HEK293T (cell line): ENCODE results near the gene CPNE8.

ENCODE experiments used
- CTCF ChIA-PET: fragments of 350-600 bp; formaldehyde crosslinking; extraction: SDS; loops from one replicate; lab custom pipeline; 2021; ENCODE audit warnings: antibody characterized with exemption, inconsistent platforms; lab: Yijun Ruan, JAX
- POLR2A ChIA-PET: fragments of 350-600 bp; formaldehyde crosslinking; extraction: SDS; loops from one replicate; lab custom pipeline; 2020; ENCODE audit warnings: antibody characterized with exemption, inconsistent platforms; lab: Yijun Ruan, JAX
- DNase-seq: peaks from one replicate; pipeline ENCODE4 v3.0.0; 2012; ENCODE audit warnings: mixed read lengths; ENCODE audit errors: extremely low spot score
- ARNT ChIP-seq: fragments of 450-650 bp; IDR thresholded peaks from 2 replicates; pipeline ENCODE4 v1.6.1; 2017; ENCODE audit warnings: mild to moderate bottlenecking
- BHLHE40 ChIP-seq: fragments of 450-650 bp; IDR thresholded peaks from 2 replicates; pipeline ENCODE4 v1.6.1; 2016; ENCODE audit warnings: mild to moderate bottlenecking, moderate library complexity, borderline replicate concordance
- CTBP1 ChIP-seq: fragments of 450-650 bp; IDR thresholded peaks from 2 replicates; pipeline ENCODE4 v1.6.1; 2016; ENCODE audit warnings: borderline replicate concordance
- ELF4 ChIP-seq: fragments of 450-650 bp; IDR thresholded peaks from 2 replicates; pipeline ENCODE4 v1.6.1; 2017; ENCODE audit warnings: antibody characterized with exemption
- FOXA1 ChIP-seq: fragments of 450-650 bp; IDR thresholded peaks from 2 replicates; pipeline ENCODE4 v1.6.1; 2016; ENCODE audit warnings: mild to moderate bottlenecking
- FOXK2 ChIP-seq: fragments of 450-650 bp; IDR thresholded peaks from 2 replicates; pipeline ENCODE4 v1.6.1; 2016; ENCODE audit warnings: mild to moderate bottlenecking
- FOXM1 ChIP-seq: fragments of 450-650 bp; IDR thresholded peaks from 2 replicates; pipeline ENCODE4 v1.6.1; 2017; ENCODE audit warnings: mild to moderate bottlenecking, borderline replicate concordance
- HDGF ChIP-seq: fragments of 450-650 bp; IDR thresholded peaks from 2 replicates; pipeline ENCODE4 v1.6.1; 2017; ENCODE audit warnings: antibody characterized with exemption, borderline replicate concordance
- L3MBTL2 ChIP-seq: fragments of 450-650 bp; conservative IDR thresholded peaks from 2 replicates; pipeline ENCODE4 v1.6.1; 2016; ENCODE audit warnings: mild to moderate bottlenecking
- LEF1 ChIP-seq: fragments of 450-650 bp; IDR thresholded peaks from 2 replicates; pipeline ENCODE4 v1.6.1; 2017; ENCODE audit warnings: mild to moderate bottlenecking, borderline replicate concordance
- NFRKB ChIP-seq: fragments of 450-650 bp; IDR thresholded peaks from 2 replicates; pipeline ENCODE4 v1.6.1; 2016; ENCODE audit warnings: mild to moderate bottlenecking, moderate library complexity
- SP1 ChIP-seq: fragments of 450-650 bp; IDR thresholded peaks from 2 replicates; pipeline ENCODE4 v1.6.1; 2017
- SUZ12 ChIP-seq: fragments of 450-650 bp; IDR thresholded peaks from 2 replicates; pipeline ENCODE4 v1.6.1; 2016; ENCODE audit warnings: mild to moderate bottlenecking
- TARDBP ChIP-seq: fragments of 450-650 bp; IDR thresholded peaks from 2 replicates; pipeline ENCODE4 v1.6.1; 2016
- ZNF384 ChIP-seq: fragments of 450-650 bp; IDR thresholded peaks from 2 replicates; pipeline ENCODE4 v1.6.1; 2016
- TF ChIP-seq, protein P1 (sequence below): fragments of 450-650 bp; IDR thresholded peaks from 2 replicates; pipeline ENCODE4 v1.6.1; 2016

Gene CPNE8

DNA sequence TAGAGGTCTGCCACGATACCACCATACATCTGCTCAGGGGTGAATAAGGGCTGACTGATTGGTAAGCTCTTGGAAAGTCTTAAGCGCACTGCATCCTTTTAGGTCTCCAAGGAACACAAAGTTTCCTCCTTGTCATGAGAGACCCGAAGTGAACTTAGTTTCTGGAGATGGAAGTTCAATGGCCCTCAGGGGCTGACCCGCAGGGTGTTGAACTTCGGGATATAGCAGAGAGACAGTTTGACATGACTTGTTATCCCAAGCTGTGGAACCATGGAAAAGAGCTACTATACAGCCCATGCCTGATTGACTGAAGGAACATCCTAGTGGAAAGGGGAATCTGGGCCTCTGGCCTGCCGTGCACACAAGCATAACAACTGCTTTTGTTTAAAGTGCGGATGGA, 26.9 kb upstream of the CPNE8 start:
- TF ChIP-seq, protein P1, sequence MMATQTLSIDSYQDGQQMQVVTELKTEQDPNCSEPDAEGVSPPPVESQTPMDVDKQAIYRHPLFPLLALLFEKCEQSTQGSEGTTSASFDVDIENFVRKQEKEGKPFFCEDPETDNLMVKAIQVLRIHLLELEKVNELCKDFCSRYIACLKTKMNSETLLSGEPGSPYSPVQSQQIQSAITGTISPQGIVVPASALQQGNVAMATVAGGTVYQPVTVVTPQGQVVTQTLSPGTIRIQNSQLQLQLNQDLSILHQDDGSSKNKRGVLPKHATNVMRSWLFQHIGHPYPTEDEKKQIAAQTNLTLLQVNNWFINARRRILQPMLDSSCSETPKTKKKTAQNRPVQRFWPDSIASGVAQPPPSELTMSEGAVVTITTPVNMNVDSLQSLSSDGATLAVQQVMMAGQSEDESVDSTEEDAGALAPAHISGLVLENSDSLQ: no peak
- TF ChIP-seq HDGF: no peak
- no peak for TF ChIP-seq SUZ12
- TF ChIP-seq SP1: no peak
- no peak for TF ChIP-seq ZNF384
- no peak for TF ChIP-seq ELF4
- TF ChIP-seq L3MBTL2: no peak
- TF ChIP-seq FOXM1: no peak
- TF ChIP-seq LEF1: no peak
- TF ChIP-seq FOXA1: no peak
- no peak for TF ChIP-seq TARDBP
- no peak for TF ChIP-seq FOXK2
- no peak for TF ChIP-seq NFRKB
- TF ChIP-seq BHLHE40: no peak
- no peak for TF ChIP-seq CTBP1
- no peak for TF ChIP-seq ARNT
- CTCF ChIA-PET: no interaction called here
- POLR2A ChIA-PET: no interaction called here
- DNase-seq: no peak

DNA sequence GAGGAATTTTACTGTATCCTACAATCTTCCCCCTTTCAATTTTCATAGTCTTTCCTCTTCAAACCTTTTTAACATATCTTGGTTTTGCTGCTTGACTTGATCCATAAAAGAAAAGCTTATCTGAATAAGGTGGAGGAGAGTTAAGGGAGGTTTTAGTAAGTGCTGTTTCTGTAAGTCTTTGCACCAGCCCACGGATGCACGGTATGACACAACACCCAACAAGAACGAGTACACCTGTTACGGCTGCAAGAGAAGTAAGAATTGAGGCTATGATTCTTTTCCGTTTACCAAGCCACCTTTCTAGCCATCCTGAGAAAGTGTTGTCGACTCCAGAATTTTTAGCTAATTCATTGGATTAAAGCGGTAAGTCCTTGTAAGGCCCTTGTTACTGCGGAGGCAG, 26.1 kb upstream of the CPNE8 start:
- DNase-seq: no peak
- no peak for TF ChIP-seq SP1
- TF ChIP-seq BHLHE40: no peak
- TF ChIP-seq CTBP1: no peak
- no peak for TF ChIP-seq LEF1
- TF ChIP-seq L3MBTL2: no peak
- no peak for TF ChIP-seq ELF4
- no peak for TF ChIP-seq FOXK2
- TF ChIP-seq ZNF384: no peak
- no peak for TF ChIP-seq NFRKB
- TF ChIP-seq, protein P1: no peak
- TF ChIP-seq FOXM1: no peak
- TF ChIP-seq ARNT: no peak
- no peak for TF ChIP-seq FOXA1
- no peak for TF ChIP-seq HDGF
- TF ChIP-seq SUZ12: no peak
- no peak for TF ChIP-seq TARDBP
- ChIA-PET POLR2A (no interaction called here), CTCF (no interaction called here)

DNA sequence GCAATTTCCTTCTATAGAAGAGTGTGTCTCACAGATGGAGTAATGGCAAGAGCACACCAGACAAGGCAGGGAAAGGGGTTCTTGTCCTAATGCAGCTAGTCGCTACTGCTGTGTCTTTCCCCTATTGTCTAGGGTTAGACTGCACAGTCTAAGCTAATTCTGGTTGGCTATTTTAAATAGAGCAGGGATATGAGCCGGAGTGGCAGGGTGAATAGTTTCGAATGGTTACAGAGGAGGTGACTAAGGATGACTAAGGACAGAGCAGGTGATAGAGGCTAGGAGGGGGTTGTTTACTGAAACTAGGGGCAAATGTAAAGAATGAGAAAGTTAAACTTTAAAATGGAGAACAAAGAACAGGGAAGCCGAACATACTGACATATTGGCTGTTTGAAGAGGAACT, 25.6 kb upstream of the CPNE8 start:
- ChIA-PET CTCF (no interaction called here), POLR2A (no interaction called here)
- DNase-seq: no peak
- no peak for TF ChIP-seq SUZ12
- TF ChIP-seq FOXK2: no peak
- no peak for TF ChIP-seq BHLHE40

DNA sequence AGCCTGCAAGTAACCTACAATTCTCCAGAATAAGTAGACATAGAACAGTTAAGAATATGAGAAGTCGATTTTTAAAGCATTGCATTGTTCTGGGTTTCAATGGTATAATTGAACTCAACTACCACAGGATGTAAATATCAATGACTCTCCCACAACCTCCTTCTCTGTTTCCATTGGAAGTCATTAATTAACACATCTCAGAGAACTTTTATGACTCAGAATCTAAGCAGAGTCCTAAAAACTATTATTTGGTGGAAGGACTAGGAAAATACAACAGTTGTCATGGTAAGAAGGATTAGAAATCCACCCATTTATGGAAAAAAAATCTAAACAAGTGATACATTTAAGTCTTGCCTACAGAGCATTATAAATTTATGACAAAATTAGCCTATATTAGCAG, 21.1 kb upstream of the CPNE8 start:
- CTCF ChIA-PET: no interaction called here
- no peak for DNase-seq
- POLR2A ChIA-PET: no interaction called here
- no peak for TF ChIP-seq FOXK2
- no peak for TF ChIP-seq CTBP1
- TF ChIP-seq L3MBTL2: no peak
- no peak for TF ChIP-seq LEF1

DNA sequence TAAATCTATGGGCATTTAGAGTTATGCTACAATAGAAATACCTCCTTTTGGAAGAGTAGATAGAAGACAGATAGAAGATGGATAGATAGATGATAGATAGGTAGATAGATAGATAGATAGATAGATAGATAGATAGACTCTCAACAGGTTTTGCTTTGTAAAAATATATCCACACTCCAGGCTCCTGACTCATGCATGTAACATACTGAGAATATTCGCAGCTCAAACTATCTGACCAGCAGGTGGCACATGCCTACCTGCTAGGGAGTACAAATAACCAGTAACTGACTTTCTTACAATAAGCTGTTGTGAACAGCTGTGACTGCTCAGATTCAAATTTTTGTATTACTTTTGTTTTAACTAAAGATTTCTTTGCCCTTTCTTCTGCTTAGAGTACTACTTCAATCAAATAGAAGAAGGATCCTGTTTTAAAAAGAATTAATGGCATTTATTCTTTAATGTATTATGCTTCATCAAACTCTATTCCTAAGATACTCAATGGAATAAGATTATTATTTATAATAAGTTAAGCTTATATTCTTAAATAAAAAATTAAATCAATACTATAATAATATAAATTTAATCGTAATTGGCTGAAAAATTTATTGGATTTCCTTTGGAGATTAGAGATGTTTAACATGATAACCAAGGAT, 15.8 kb upstream of the CPNE8 start:
- ChIA-PET CTCF (interaction anchor here (0.7 to 1.5 kb wide), 9 partner anchors 15 to 359 kb away, joined by 3 to 13 read pairs (median 8); partner anchors contain the start of gene CPNE8), POLR2A (interaction anchor here (0.5 to 1.1 kb wide), 2 partner anchors 16 to 127 kb away, joined by 3 to 8 read pairs; partner anchors contain the start of gene CPNE8)
- DNase-seq: peak; percentile 41
- no peak for TF ChIP-seq FOXM1
- TF ChIP-seq, protein P1: no peak
- no peak for TF ChIP-seq ZNF384
- no peak for TF ChIP-seq ARNT
- TF ChIP-seq SP1: no peak
- TF ChIP-seq NFRKB: no peak
- TF ChIP-seq SUZ12: no peak
- TF ChIP-seq ELF4: no peak
- TF ChIP-seq HDGF: no peak
- TF ChIP-seq BHLHE40: no peak
- no peak for TF ChIP-seq L3MBTL2
- no peak for TF ChIP-seq FOXK2
- no peak for TF ChIP-seq LEF1
- no peak for TF ChIP-seq TARDBP
- TF ChIP-seq FOXA1: no peak

DNA sequence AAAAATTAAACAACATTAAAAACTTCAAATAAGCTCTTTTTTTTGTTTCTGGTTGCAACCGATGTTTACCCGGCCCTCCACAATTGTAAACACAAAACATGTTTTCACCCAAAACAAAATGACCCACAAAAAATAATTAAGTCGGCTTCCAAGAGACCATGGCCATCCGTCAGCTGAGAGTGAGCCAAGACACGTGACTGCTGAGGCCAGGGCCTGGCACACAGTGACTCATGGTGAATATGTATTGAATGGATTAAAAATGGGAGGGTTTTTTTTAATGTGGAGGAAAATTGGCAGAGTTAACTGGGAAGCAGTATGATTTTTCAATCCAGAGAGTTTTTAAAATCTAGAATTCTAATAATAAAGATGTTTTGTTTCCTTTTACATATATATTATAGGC, 13.8 kb upstream of the CPNE8 start:
- ChIA-PET CTCF (interaction anchor here (0.7 to 1.1 kb wide), 3 partner anchors 13 to 185 kb away, joined by 3 to 5 read pairs (median 3); no protein-coding TSS in a partner anchor), POLR2A (no interaction called here)
- no peak for DNase-seq
- TF ChIP-seq HDGF (no peak), ELF4 (no peak), FOXM1 (no peak), FOXA1 (no peak), L3MBTL2 (no peak), BHLHE40 (no peak), TARDBP (no peak), ARNT (no peak), LEF1 (no peak), ZNF384 (no peak), SUZ12 (no peak), NFRKB (no peak), SP1 (no peak), FOXK2 (no peak), CTBP1 (no peak)
- TF ChIP-seq, protein P1: no peak
